ENCODE data around the gene MAP3K14. TPM values are rescaled to one million over a fixed set of nuclear protein-coding genes. Genes with fewer than 3 reads are reported as not detected.

The MAP3K14 gene
- total and polyA plus RNA-seq, 10 of the 15 experiments (the other 5 are each of a cell fraction or from before 2014, with no cell fraction given), result 2.1 to 33.3 (median 19.7) TPM

- TF ChIP-seq EED (IDR thresholded peaks at IDR 0.05; ENCODE audit: low read depth), result peak; percentile 36; the same call in 1 of the 2 replicates
- no peak for TF ChIP-seq KDM1A (IDR thresholded peaks at IDR 0.05; ENCODE audit: borderline replicate concordance)
- TF ChIP-seq NFIC (IDR thresholded peaks at IDR 0.05; ENCODE audit: low read depth, low read length), result no peak; the same call in 1 of the 2 replicates
- no peak for TF ChIP-seq ZNF217 (IDR thresholded peaks at IDR 0.05)
- TF ChIP-seq HCFC1 (IDR thresholded peaks at IDR 0.05; ENCODE audit: low read length), result no peak
- no peak for TF ChIP-seq E4F1 (IDR thresholded peaks at IDR 0.05; ENCODE audit: borderline replicate concordance, partially characterized antibody)
- TF ChIP-seq ZZZ3 (IDR thresholded peaks at IDR 0.05; ENCODE audit: control insufficient read depth, insufficient read length, low read depth), result no peak
- TF ChIP-seq JUNB (IDR thresholded peaks at IDR 0.05), result no peak
Measured at GRCh38 chr17:45314741-45315647, 1.8 kb downstream of the MAP3K14 start (continued).

Data from GM12878 (cell line).